ENCODE measurements around the gene RTKN. TPM values are rescaled to one million over a fixed set of nuclear protein-coding genes. Genes with fewer than 3 reads are reported as not detected.

RTKN gene
- total and polyA plus RNA-seq, 2 of the 13 experiments (the other 11 are each of a cell fraction or from before 2014, with no cell fraction given): 159 to 166 TPM

DNA sequence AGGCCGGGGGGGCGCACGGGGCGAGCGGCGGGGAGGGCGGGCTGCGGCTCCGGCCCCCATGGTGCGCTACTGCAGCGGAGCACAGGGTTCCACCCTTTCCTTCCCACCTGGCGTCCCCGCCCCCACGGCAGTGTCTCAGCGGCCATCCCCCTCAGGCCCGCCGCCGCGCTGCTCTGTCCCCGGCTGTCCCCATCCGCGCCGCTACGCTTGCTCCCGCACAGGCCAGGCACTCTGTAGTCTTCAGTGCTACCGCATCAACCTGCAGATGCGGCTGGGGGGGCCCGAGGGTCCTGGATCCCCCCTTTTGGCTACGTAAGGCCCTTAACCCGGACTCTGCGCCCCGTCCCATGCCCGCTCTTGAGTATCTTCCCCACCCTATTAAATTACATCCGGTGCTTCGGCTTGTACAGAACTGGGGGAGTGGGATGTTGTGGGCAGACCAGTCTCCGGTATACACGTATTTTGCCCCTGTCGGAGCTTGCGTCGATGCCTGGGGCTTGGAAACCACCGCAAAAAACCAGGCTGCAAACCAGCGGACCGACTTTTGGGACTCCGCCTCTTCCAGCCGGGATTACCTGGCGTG lies 15.9 kb upstream of the RTKN start (continued):
- no peak for TF ChIP-seq GPN1 (CRISPR knock-in tag; IDR thresholded peaks at IDR 0.05; ENCODE audit: borderline replicate concordance)
- peak in 1 of 2 experiments; percentile 82; a peak in 2 of 4 replicates for TF ChIP-seq KLF16 (CRISPR knock-in tag; IDR thresholded peaks at IDR 0.05)
- TF ChIP-seq ZBTB40 (IDR thresholded peaks at IDR 0.05): no peak
- TF ChIP-seq ZBTB40 (CRISPR knock-in tag; IDR thresholded peaks at IDR 0.05): peak; percentile 63
- no peak for TF ChIP-seq ZNF7 (CRISPR knock-in tag; IDR thresholded peaks at IDR 0.05)
- no peak; the same call in 1 of the 2 replicates for TF ChIP-seq RXRA (CRISPR knock-in tag; IDR thresholded peaks at IDR 0.05)
- no peak for TF ChIP-seq HOXA7 (CRISPR knock-in tag; IDR thresholded peaks at IDR 0.05)
- TF ChIP-seq GABPB1 (CRISPR knock-in tag; IDR thresholded peaks at IDR 0.05): peak; percentile 83
- TF ChIP-seq ZNF615 (CRISPR knock-in tag; IDR thresholded peaks at IDR 0.05; ENCODE audit: borderline replicate concordance): 0 out of 2 replicates have a peak, but pooled peaks have one; percentile 15
- TF ChIP-seq KLF12 (CRISPR knock-in tag; IDR thresholded peaks at IDR 0.05; ENCODE audit: borderline replicate concordance): no peak
- no peak for TF ChIP-seq ZNF546 (CRISPR knock-in tag; conservative IDR thresholded peaks at IDR 0.05)
- no peak for TF ChIP-seq ZNF792 (CRISPR knock-in tag; IDR thresholded peaks at IDR 0.05)
- 0 out of 2 replicates have a peak, but pooled peaks have one; percentile 25 for TF ChIP-seq WIZ (CRISPR knock-in tag; IDR thresholded peaks at IDR 0.05)
- no peak for TF ChIP-seq TBL1XR1 (IDR thresholded peaks at IDR 0.05; ENCODE audit: borderline replicate concordance, low read length, partially characterized antibody)
- peak; percentile 82; the same call in 1 of the 2 replicates for TF ChIP-seq MEIS1 (CRISPR knock-in tag; IDR thresholded peaks at IDR 0.05; ENCODE audit: borderline replicate concordance)
- peak; percentile 91; the same call in 1 of the 2 replicates for TF ChIP-seq CCDC6 (CRISPR knock-in tag; IDR thresholded peaks at IDR 0.05)
- peak; percentile 92 for TF ChIP-seq ZNF230 (CRISPR knock-in tag; IDR thresholded peaks at IDR 0.05)
- peak; percentile 56; the same call in 1 of the 2 replicates for TF ChIP-seq ZNF503 (CRISPR knock-in tag; IDR thresholded peaks at IDR 0.05)
- 0 out of 2 replicates have a peak, but pooled peaks have one; percentile 53 for TF ChIP-seq RARG (CRISPR knock-in tag; IDR thresholded peaks at IDR 0.05; ENCODE audit: low read depth)
- TF ChIP-seq ZNF550 (CRISPR knock-in tag; IDR thresholded peaks at IDR 0.05; ENCODE audit: borderline replicate concordance): no peak
- no peak for TF ChIP-seq NCOA5 (CRISPR knock-in tag; IDR thresholded peaks at IDR 0.05)
